ENCODE measurements around the gene UGT2B17.

UGT2B17 gene

GRCh38 chr4:68490826-68491457, 85.2 kb downstream of the UGT2B17 start:
- Histone ChIP-seq H3K9ac (ENCODE audit: low read depth in 1 of 2, low read length in 2 of 2) (no peak overlapping the region), H3K36me3 (ENCODE audit: control insufficient read depth in 1 of 2, insufficient read depth in 2 of 2, low read length in 2 of 2) (no peaks in the 10 kb centered on the region), H3K27ac (ENCODE audit: low read depth, low read length) (no peak overlapping the region), H3K4me1 (ENCODE audit: control insufficient read depth in 1 of 2, insufficient read depth in 2 of 2, low read length in 2 of 2) (no peaks in the 10 kb centered on the region), H3K9me3 (ENCODE audit: control insufficient read depth in 1 of 2, low read length in 2 of 2) (no peaks in the 10 kb centered on the region), H3K27me3 (ENCODE audit: control insufficient read depth in 1 of 2, insufficient read depth in 2 of 2, low read length in 2 of 2) (no peaks in the 10 kb centered on the region), H3K4me3 (ENCODE audit: low read depth in 1 of 2, low read length in 2 of 2) (no peak overlapping the region)

DNA sequence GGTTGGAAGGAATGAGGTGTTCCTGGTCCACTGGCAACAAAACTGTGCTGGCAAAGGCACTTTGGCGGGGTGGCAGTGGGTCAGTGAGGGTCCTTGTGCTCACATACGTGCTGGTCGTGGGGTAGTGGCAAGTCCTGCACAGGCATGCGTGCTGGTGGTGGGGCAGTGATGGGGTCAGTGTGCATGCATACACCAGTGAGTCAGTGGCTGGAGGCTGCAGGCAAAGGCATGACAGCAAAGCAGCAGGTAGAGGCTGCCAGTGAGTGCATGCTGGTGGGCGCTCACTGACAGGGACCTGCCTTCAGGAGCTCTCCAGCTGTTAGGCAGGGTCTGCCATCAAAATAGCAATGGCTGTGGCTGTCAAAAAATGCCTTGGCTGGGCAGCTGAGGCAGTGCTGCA, 86.8 kb downstream of the UGT2B17 start:
- Histone ChIP-seq H3K4me1 (ENCODE audit: control insufficient read depth in 1 of 2, insufficient read depth in 2 of 2, low read length in 2 of 2) (no peaks in the 10 kb centered on the region), H3K9ac (ENCODE audit: low read depth in 1 of 2, low read length in 2 of 2) (no peak overlapping the region), H3K36me3 (ENCODE audit: control insufficient read depth in 1 of 2, insufficient read depth in 2 of 2, low read length in 2 of 2) (no peaks in the 10 kb centered on the region), H3K9me3 (ENCODE audit: control insufficient read depth in 1 of 2, low read length in 2 of 2) (no peaks in the 10 kb centered on the region), H3K27me3 (ENCODE audit: control insufficient read depth in 1 of 2, insufficient read depth in 2 of 2, low read length in 2 of 2) (no peaks in the 10 kb centered on the region), H3K27ac (ENCODE audit: low read depth, low read length) (no peak overlapping the region), H3K4me3 (ENCODE audit: low read depth in 1 of 2, low read length in 2 of 2) (no peak overlapping the region)
